GM12864 (cell line): Measurements from ENCODE around the gene VAV3.

ENCODE experiments used
- DNase-seq: peaks from one replicate; pipeline ENCODE4 v3.0.0-alpha.2; 2011; ENCODE audit warnings: low read depth
- H3K4me3 ChIP-seq: 2 replicates; pipeline ENCODE4 v1.5.1; 2011; ENCODE audit warnings: mild to moderate bottlenecking, low read depth, low read length, control low read depth
- CTCF ChIP-seq: IDR thresholded peaks from 2 replicates; pipeline ENCODE4 v1.5.1; 2011; ENCODE audit warnings: low read depth, mild to moderate bottlenecking, moderate library complexity, low read length, control low read depth, inconsistent platforms; ENCODE audit errors: missing control alignments

The VAV3 gene

GRCh38 chr1:107674486-107674885, 290.5 kb downstream of the VAV3 start:
- TF ChIP-seq CTCF = no peak
- H3K4me3 ChIP-seq = no peak overlapping the region
- DNase-seq = no peak

GRCh38 chr1:107673006-107673405, 292.0 kb downstream of the VAV3 start:
- no peak overlapping the region for H3K4me3 ChIP-seq
- no peak for DNase-seq
- no peak for TF ChIP-seq CTCF

GRCh38 chr1:107670397-107671040, 294.5 kb downstream of the VAV3 start:
- DNase-seq = no peak
- no peak overlapping the region for H3K4me3 ChIP-seq
- no peak for TF ChIP-seq CTCF

DNA sequence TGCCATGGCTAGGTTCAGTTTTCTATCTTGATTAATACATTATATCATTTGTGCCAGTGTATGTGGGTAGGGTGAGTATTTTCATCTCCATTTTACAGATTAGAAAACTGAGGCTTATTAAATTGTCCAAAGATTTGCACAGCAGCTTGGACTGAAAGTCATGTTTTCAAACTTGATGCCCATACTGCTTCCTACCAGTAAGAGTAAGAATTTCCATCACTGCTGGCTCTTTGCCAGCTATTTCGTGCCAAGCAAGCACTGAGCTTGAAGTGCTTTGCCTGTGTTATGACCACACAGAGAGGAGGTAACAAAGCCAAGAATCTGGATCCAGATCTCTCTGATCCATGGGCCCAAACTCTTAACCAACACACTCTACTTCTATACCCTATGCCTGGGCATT, 295.0 kb downstream of the VAV3 start:
- no peak overlapping the region for H3K4me3 ChIP-seq
- no peak for TF ChIP-seq CTCF
- no peak for DNase-seq

- no peak for TF ChIP-seq CTCF
- DNase-seq = no peak
- no peak overlapping the region for H3K4me3 ChIP-seq
Measured at GRCh38 chr1:107668762-107669161, 296.2 kb downstream of the VAV3 start.

GRCh38 chr1:107666493-107666892, 298.5 kb downstream of the VAV3 start:
- DNase-seq = no peak

More at GRCh38 chr1:107666493-107666892, 298.5 kb downstream of the VAV3 start:
- no peak overlapping the region for H3K4me3 ChIP-seq
- TF ChIP-seq CTCF = no peak
